Measurements from ENCODE around the gene FCGR1A. TPM values are rescaled to one million over a fixed set of nuclear protein-coding genes. Genes with fewer than 3 reads are reported as not detected.
A peak's percentile ranks its signal among the peaks of the same experiment; 100 is the strongest.

FCGR1A gene
- total and polyA plus RNA-seq, 9 of the 15 experiments (the other 6 are each of a cell fraction or from before 2014, with no cell fraction given) = 0.10 to 0.29 (median 0.17) TPM; not detected in 3

DNA sequence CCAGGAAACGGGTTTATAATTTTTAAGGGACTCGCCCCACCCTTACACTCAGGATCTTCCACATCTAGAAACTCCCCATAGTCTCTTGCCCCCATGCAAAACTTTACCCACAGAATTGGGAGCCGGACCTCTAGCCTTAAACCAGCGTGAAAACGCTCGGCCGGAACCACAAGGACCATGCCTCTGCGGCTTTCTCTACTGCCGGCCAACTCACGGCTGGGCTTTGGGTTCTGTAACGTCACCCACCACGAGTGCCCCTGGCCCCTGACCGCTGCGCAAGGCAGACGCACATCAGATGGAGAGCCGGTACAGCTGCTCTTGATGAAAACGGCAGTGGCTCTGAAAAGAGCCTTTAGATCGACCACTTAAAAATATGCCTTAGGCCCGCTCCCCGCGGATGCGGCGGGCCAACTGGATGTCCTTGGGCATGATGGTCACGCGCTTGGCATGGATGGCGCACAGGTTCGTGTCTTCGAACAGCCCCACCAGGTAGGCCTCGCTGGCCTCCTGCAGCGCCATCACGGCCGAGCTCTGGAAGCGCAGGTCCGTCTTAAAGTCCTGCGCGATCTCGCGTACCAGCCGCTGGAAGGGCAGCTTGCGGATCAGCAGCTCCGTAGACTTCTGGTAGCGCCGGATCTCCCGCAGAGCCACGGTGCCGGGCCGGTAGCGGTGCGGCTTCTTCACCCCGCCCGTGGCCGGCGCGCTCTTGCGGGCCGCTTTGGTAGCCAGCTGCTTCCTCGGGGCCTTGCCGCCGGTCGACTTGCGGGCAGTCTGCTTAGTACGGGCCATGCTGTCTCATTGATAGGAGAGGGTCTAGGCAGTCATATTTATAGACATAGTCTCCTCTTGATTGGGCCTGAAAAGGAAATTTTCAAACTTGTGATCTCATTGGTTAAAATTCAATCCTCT is 30.7 kb downstream of the FCGR1A start (continued):
- TF ChIP-seq CXXC5 (CRISPR knock-in tag; IDR thresholded peaks at IDR 0.05) = peak; percentile 45; the same call in 1 of the 2 replicates
- TF ChIP-seq CBX1 (IDR thresholded peaks at IDR 0.05; ENCODE audit: low read depth) = peak; percentile 52; the same call in 1 of the 2 replicates
- TF ChIP-seq, protein P1, sequence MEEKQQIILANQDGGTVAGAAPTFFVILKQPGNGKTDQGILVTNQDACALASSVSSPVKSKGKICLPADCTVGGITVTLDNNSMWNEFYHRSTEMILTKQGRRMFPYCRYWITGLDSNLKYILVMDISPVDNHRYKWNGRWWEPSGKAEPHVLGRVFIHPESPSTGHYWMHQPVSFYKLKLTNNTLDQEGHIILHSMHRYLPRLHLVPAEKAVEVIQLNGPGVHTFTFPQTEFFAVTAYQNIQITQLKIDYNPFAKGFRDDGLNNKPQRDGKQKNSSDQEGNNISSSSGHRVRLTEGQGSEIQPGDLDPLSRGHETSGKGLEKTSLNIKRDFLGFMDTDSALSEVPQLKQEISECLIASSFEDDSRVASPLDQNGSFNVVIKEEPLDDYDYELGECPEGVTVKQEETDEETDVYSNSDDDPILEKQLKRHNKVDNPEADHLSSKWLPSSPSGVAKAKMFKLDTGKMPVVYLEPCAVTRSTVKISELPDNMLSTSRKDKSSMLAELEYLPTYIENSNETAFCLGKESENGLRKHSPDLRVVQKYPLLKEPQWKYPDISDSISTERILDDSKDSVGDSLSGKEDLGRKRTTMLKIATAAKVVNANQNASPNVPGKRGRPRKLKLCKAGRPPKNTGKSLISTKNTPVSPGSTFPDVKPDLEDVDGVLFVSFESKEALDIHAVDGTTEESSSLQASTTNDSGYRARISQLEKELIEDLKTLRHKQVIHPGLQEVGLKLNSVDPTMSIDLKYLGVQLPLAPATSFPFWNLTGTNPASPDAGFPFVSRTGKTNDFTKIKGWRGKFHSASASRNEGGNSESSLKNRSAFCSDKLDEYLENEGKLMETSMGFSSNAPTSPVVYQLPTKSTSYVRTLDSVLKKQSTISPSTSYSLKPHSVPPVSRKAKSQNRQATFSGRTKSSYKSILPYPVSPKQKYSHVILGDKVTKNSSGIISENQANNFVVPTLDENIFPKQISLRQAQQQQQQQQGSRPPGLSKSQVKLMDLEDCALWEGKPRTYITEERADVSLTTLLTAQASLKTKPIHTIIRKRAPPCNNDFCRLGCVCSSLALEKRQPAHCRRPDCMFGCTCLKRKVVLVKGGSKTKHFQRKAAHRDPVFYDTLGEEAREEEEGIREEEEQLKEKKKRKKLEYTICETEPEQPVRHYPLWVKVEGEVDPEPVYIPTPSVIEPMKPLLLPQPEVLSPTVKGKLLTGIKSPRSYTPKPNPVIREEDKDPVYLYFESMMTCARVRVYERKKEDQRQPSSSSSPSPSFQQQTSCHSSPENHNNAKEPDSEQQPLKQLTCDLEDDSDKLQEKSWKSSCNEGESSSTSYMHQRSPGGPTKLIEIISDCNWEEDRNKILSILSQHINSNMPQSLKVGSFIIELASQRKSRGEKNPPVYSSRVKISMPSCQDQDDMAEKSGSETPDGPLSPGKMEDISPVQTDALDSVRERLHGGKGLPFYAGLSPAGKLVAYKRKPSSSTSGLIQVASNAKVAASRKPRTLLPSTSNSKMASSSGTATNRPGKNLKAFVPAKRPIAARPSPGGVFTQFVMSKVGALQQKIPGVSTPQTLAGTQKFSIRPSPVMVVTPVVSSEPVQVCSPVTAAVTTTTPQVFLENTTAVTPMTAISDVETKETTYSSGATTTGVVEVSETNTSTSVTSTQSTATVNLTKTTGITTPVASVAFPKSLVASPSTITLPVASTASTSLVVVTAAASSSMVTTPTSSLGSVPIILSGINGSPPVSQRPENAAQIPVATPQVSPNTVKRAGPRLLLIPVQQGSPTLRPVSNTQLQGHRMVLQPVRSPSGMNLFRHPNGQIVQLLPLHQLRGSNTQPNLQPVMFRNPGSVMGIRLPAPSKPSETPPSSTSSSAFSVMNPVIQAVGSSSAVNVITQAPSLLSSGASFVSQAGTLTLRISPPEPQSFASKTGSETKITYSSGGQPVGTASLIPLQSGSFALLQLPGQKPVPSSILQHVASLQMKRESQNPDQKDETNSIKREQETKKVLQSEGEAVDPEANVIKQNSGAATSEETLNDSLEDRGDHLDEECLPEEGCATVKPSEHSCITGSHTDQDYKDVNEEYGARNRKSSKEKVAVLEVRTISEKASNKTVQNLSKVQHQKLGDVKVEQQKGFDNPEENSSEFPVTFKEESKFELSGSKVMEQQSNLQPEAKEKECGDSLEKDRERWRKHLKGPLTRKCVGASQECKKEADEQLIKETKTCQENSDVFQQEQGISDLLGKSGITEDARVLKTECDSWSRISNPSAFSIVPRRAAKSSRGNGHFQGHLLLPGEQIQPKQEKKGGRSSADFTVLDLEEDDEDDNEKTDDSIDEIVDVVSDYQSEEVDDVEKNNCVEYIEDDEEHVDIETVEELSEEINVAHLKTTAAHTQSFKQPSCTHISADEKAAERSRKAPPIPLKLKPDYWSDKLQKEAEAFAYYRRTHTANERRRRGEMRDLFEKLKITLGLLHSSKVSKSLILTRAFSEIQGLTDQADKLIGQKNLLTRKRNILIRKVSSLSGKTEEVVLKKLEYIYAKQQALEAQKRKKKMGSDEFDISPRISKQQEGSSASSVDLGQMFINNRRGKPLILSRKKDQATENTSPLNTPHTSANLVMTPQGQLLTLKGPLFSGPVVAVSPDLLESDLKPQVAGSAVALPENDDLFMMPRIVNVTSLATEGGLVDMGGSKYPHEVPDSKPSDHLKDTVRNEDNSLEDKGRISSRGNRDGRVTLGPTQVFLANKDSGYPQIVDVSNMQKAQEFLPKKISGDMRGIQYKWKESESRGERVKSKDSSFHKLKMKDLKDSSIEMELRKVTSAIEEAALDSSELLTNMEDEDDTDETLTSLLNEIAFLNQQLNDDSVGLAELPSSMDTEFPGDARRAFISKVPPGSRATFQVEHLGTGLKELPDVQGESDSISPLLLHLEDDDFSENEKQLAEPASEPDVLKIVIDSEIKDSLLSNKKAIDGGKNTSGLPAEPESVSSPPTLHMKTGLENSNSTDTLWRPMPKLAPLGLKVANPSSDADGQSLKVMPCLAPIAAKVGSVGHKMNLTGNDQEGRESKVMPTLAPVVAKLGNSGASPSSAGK (IDR thresholded peaks at IDR 0.05) = peak; percentile 44; the same call in 1 of the 2 replicates
- 0 out of 2 replicates have a peak, but pooled peaks have one; percentile 17 for TF ChIP-seq ZKSCAN1 (IDR thresholded peaks at IDR 0.05; ENCODE audit: low read depth, low read length)
- TF ChIP-seq KDM5B (IDR thresholded peaks at IDR 0.05; ENCODE audit: insufficient replicate concordance, low read depth, low read length) = peak; percentile 84
- peak; percentile 85 for TF ChIP-seq POLR2AphosphoS5 (IDR thresholded peaks at IDR 0.05; ENCODE audit: control insufficient read depth, insufficient read depth, low read depth, low read length)
- peak; percentile 80 for TF ChIP-seq ZFX (CRISPR knock-in tag; IDR thresholded peaks at IDR 0.05)
- 0 out of 2 replicates have a peak, but pooled peaks have one; percentile 13 for TF ChIP-seq NFIC (IDR thresholded peaks at IDR 0.05)
- peak; percentile 54 for TF ChIP-seq MYC (IDR thresholded peaks at IDR 0.05; ENCODE audit: low read depth, low read length)
- 0 out of 2 replicates have a peak, but pooled peaks have one; percentile 27 for TF ChIP-seq MYC (CRISPR knock-in tag; IDR thresholded peaks at IDR 0.05; ENCODE audit: borderline replicate concordance, low read depth)
- 0 out of 2 replicates have a peak, but pooled peaks have one; percentile 28 for TF ChIP-seq CTBP1 (IDR thresholded peaks at IDR 0.05; ENCODE audit: borderline replicate concordance)
- peak; percentile 93; the same call in 1 of the 2 replicates for TF ChIP-seq SUPT5H (IDR thresholded peaks at IDR 0.05)
- peak; percentile 70 for TF ChIP-seq PRPF4 (IDR thresholded peaks at IDR 0.05; ENCODE audit: insufficient read depth, low read depth, low read length, poor library complexity, severe bottlenecking)

Data from K562 (cell line).